Measurements from ENCODE around the gene SCAPER. TPM values are rescaled to one million over a fixed set of nuclear protein-coding genes. Genes with fewer than 3 reads are reported as not detected.

Gene SCAPER
- total RNA-seq, 1 donor: 9.1 TPM

DNA sequence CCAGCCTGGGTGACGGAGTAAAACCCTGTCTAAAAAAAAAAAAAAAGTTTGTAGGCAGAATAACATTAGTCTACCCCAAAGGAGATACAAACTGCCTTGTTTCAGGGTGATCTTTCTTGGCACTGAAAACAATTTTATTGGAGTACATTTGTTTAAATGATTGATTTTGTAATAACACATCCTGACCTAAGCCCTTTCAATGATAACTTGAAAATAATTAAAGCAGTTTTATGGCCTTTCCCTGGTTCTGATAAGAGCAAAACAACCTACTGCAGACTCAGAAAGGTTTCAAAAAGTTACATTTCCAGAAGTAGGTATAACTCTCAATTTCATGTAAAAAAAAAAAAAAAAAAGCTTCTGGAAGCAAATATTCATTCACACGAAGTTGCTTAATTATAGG lies 404.1 kb downstream of the SCAPER start:
- H3K4me3 ChIP-seq (ENCODE audit: low read depth, low read length): no peak overlapping the region
- TF ChIP-seq, protein P1, sequence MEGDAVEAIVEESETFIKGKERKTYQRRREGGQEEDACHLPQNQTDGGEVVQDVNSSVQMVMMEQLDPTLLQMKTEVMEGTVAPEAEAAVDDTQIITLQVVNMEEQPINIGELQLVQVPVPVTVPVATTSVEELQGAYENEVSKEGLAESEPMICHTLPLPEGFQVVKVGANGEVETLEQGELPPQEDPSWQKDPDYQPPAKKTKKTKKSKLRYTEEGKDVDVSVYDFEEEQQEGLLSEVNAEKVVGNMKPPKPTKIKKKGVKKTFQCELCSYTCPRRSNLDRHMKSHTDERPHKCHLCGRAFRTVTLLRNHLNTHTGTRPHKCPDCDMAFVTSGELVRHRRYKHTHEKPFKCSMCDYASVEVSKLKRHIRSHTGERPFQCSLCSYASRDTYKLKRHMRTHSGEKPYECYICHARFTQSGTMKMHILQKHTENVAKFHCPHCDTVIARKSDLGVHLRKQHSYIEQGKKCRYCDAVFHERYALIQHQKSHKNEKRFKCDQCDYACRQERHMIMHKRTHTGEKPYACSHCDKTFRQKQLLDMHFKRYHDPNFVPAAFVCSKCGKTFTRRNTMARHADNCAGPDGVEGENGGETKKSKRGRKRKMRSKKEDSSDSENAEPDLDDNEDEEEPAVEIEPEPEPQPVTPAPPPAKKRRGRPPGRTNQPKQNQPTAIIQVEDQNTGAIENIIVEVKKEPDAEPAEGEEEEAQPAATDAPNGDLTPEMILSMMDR (IDR thresholded peaks at IDR 0.05; ENCODE audit: insufficient read depth, low read depth, low read length): no peak
- no peak for DNase-seq (ENCODE audit: low read depth)

DNA sequence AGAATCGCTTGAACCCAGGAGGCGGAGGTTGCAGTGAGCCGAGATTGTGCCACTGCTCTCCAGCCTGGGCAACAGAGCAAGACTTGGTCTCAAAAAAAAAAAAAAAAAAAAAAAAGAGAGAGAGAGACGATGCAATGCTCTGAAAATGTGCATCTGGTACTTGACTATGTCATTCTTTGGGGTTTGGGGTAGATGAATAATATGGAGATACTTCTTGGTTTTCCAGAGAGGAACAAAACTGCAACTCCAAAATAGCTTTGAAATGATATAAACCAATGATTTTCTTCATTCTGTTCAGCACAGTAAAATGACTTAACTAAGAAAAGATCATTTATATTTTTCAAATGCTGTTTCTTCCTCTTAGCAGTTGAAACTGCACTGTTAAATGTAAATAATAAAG lies 409.7 kb downstream of the SCAPER start:
- no peak for DNase-seq (ENCODE audit: low read depth)
- H3K4me3 ChIP-seq (ENCODE audit: low read depth, low read length): no peak overlapping the region
- TF ChIP-seq, protein P1 (IDR thresholded peaks at IDR 0.05; ENCODE audit: insufficient read depth, low read depth, low read length): no peak

DNA sequence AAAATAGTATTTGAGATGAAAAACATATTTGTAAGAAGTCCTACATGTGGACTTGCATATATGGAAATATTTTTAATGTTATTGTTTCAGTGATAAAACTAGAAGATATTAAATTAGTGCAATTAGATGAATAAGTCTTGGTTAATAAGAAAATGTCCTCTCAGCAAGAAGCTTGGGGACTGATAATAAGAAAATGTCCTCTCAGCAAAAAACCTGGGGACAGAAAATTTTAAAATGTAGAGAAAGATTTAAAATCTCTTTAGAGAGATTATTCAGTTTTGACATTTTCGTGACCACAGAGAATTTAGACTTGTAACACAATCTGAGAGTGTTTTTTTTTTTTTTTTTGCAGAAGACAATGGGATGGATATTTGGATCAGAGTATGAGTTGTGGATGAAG lies 412.6 kb downstream of the SCAPER start:
- no peak for DNase-seq (ENCODE audit: low read depth)
- TF ChIP-seq, protein P1 (IDR thresholded peaks at IDR 0.05; ENCODE audit: insufficient read depth, low read depth, low read length): no peak
- H3K4me3 ChIP-seq (ENCODE audit: low read depth, low read length): no peak overlapping the region

DNA sequence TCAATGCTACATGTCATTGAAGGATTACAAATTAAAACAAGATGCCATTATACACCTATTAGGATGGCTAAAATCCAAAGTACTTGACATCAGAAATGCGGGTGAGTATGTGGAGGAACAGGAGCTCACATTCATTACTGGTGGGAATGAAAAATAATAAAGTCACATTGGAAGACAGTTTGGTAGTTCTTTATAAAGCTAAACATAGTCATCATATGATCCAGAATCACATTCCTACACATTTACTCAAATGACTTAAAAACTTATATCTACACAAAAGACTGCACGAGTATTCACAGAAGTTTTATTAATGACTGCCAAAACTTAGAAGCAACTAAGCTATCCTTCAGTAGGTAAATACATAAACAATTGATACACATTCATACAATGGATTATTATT lies 421.4 kb downstream of the SCAPER start:
- TF ChIP-seq, protein P1 (IDR thresholded peaks at IDR 0.05; ENCODE audit: insufficient read depth, low read depth, low read length): no peak
- H3K4me3 ChIP-seq (ENCODE audit: low read depth, low read length): no peak overlapping the region
- DNase-seq (ENCODE audit: low read depth): no peak

DNA sequence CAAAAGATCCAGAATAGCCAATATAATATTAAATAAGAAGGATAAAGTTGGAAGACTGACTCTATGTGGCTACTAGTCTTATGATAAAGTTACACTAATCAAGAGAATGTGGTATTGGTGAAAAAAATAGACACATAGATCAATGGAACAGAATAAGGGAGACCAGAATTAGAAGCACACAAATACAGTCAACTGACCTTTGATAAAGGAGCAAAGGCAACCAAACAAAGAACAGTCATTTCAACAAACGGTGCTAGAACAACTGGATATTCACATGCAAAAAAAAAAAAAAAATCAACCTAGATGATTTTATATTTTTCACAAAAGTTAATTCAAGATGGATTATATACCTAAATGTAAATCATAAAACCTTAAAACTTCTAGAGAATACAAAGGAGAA lies 422.1 kb downstream of the SCAPER start:
- H3K4me3 ChIP-seq (ENCODE audit: low read depth, low read length): no peak overlapping the region
- TF ChIP-seq, protein P1 (IDR thresholded peaks at IDR 0.05; ENCODE audit: insufficient read depth, low read depth, low read length): no peak
- DNase-seq (ENCODE audit: low read depth): no peak

DNA sequence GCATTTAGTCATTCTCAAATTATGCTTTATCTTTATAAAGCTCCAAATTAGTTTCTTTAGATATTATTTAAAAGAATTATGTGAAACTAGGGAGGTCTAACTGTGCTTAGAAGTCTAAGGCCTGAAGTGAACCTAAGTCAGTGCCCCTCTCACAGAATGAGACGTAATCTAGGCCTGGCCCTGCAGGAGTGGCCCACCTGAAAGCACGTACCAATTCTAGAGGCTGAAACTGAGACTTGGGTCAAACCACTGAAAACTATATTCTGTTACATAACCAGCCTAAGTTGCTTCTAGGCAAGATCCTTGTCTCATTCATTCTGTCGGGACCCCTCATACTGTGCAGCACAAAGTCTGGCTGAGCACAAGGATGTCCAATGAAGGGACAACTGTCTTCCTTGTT lies 424.9 kb downstream of the SCAPER start:
- no peak for DNase-seq (ENCODE audit: low read depth)
- TF ChIP-seq, protein P1 (IDR thresholded peaks at IDR 0.05; ENCODE audit: insufficient read depth, low read depth, low read length): no peak
- no peak overlapping the region for H3K4me3 ChIP-seq (ENCODE audit: low read depth, low read length)

DNA sequence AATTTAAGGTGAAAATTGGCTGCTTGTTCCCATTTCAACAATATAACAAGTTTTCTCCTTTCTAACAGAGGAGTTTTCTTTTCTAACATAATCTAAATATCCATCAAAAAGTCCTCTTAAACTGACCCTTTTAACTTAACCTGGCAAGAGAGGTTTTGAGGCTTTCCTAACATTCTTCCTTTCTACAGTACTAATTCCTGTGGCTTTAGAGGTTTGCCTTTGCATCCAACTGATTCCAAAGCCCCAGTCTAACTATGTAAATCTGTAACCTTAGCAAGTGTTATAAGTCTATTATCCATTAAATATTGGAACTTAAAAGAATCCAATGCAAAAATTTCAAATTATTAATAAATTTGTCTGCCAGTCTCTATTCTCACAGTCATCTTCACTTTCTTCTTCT lies 434.4 kb downstream of the SCAPER start:
- peak; percentile 26 for DNase-seq (ENCODE audit: low read depth)
- H3K4me3 ChIP-seq (ENCODE audit: low read depth, low read length): no peak overlapping the region
- TF ChIP-seq, protein P1 (IDR thresholded peaks at IDR 0.05; ENCODE audit: insufficient read depth, low read depth, low read length): no peak
